ENCODE results near the gene ATG7.

The ATG7 gene

GRCh38 chr3:11364181-11364580, 92.0 kb downstream of the ATG7 start:
- no peak for DNase-seq

- no peak for DNase-seq
Observed at GRCh38 chr3:11367143-11367693, 95.0 kb downstream of the ATG7 start.

DNA sequence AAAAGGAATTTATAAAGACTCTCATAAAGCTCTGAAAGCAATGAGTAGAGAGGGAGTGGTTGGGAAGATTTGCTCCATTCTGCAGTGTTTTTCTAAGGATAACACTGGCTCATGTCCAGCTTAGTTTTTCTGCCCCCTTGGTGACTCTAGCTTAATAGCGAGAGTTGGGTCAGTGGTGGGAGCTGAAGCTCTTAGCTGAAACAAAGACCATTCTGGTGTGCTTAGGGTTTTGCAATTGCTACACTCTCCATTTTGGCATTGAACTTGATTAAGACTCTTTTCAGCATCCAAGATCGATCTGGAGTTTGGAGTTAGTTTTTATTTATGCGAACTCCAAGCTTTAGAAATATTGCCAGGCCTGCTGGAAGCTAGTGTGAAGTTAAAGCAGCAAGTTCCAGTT, 98.0 kb downstream of the ATG7 start:
- no peak for DNase-seq

GRCh38 chr3:11370966-11371365, 98.8 kb downstream of the ATG7 start:
- DNase-seq: no peak

DNA sequence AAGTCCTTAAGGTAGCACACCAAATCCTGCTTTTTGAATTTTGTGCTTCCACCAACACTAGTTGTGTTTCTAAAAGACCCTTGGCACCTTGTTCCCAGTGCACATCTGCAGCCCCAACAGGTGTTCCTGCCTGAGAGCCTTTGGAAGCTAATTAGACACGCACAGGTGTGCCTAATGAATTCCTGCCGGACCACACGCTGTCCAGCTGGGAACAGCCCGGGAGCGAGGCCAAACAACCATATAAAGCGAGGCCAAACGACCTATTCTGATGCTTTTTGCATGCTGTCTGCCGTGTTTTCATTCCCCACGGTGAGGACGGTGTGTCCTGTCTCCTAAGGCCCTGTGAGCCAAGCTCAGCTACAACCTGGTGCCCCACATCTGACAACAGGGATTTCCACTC, 99.5 kb downstream of the ATG7 start:
- DNase-seq: peak; percentile 21

GRCh38 chr3:11373235-11373634, 101.0 kb downstream of the ATG7 start:
- peak; percentile 11 for DNase-seq

DNA sequence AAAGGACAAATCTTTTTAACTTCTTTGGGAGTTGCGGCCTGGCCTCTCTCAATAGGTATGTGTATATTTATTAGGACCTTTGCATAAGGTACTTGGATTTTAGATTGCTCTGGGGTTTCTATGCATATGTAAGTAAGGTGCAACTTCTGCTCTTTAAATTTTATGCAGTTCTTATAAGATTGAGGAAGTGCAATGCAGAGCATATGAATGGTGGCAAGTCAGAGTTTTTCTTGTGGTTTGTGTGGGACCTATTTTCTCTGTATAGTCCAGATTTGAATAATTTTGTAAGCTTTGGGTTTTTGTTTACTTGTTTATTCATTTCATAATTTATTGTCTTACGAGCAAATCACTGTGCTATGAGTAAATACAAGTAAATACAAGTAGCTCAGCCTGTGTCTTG, 101.5 kb downstream of the ATG7 start:
- no peak for DNase-seq

GRCh38 chr3:11375333-11376088, 103.3 kb downstream of the ATG7 start:
- DNase-seq: no peak

GRCh38 chr3:11377719-11378118, 105.5 kb downstream of the ATG7 start:
- no peak for DNase-seq

DNA sequence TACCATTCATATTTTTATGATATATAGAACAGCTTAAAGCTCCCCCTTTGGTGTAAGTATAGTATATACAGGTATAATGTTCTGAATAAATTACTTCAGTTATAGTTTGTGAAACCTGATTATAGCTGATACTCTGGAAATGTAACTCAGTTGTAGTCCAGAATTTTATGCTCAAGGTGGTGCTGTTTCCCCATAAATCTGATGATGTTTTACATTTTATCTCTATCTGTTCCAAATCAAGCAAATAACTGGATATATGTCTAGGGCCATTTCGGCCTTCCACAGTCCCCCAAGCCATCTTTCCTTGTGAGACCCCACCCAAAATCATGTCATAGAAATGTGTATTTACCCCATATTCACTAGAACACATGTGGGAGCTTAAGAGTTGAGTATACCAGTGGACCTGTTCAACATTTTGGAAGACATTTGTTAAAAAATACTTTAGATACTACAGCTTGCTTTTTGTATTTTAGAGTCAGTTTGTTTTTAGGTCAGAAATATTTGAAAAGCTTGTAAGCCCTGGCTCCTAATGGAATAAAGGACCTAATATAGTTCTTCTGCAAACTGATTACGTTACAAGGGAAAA, 107.1 kb downstream of the ATG7 start:
- peak; percentile 49 for DNase-seq

- DNase-seq: no peak
Observed at GRCh38 chr3:11379824-11380701, 107.9 kb downstream of the ATG7 start.

- peak; percentile 68 for DNase-seq
Observed at GRCh38 chr3:11381141-11381540, 108.9 kb downstream of the ATG7 start.

GRCh38 chr3:11381563-11381962, 109.4 kb downstream of the ATG7 start:
- DNase-seq: peak; percentile 68

- DNase-seq: no peak
Observed at GRCh38 chr3:11382146-11382745, 110.0 kb downstream of the ATG7 start.

DNA sequence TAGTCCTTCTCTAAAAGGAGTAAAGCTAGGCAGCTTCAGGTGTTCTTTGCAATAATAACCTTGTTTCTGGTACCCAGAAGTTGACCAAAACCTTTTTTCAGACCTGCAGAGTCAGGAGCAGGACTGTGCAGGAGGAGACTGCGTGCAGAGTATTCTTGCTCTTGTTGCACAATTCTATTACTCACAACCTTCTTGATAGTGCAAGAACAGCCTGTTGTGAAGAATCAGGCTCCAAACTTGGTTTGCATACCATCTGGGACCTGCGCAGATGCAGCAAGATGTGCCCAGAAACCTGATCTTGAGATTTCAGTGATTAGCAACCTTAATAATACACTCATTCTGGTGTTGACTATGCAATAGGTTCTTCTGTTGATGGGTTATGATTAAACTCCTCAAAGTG, 111.9 kb downstream of the ATG7 start:
- no peak for DNase-seq

GRCh38 chr3:11385326-11385725, 113.1 kb downstream of the ATG7 start:
- DNase-seq: no peak

DNA sequence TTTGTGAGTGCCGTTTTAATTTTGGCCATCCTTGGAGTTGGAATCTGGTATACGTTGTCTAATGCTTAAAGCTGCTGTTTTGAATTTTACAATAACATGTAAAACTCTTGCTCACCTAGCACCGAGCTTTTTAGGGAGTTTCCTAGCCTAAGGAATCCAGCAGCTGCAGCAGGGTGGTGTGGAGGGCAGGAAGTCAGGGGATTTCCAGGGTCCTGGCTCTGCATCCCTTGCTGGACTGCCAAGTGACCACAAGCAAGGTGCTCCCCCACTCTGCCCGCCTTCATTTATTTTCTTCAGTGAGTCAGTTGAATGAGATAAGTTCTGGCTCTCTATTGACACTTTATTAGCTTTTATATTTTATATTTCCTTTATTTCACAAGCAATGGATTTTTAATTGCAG, 113.7 kb downstream of the ATG7 start:
- DNase-seq: no peak

- no peak for DNase-seq
Observed at GRCh38 chr3:11386465-11387113, 114.4 kb downstream of the ATG7 start.

GRCh38 chr3:11389386-11390268, 117.4 kb downstream of the ATG7 start:
- DNase-seq: no peak

- no peak for DNase-seq
Observed at GRCh38 chr3:11390411-11391131, 118.4 kb downstream of the ATG7 start.

Data from NCI-H2029 (cell line).